ENCODE data around the gene IMPDH2.

DNA sequence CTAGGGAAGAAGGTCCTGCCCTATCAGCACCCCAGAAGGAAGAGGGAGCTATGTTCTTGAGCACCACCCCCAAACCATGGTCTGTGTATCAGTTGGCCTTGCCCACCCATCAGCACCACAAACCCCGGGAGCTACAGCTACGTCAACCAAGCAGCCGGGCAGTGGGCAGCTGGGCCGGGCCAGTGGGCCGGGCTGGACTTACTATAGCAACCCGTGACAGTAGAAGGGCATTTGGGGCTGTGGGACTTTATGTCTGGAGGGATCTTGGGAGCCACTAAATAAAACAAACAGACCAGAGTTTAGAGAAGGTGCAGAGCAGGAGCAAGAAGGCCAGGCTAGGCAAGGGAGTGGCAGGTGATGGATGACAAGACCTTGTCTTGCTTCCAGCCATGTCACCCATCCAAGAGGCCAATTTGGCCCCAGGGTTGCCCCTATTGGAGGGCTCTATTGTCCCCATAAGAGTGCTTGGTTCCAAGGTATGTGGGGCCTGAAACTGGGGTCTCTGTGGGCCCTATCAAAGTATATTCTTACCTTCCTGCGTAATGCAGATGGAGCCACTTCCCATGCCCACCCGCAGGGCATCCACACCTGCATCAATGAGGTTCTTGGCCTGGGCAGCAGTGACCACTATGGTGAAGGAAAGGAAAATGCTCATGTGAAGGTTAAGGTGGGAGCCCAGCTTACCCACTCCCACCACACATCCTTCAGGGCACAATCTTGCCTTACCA, 3.2 kb downstream of the IMPDH2 start:
- TF ChIP-seq ZNF302 (tag by site-specific recombination; IDR thresholded peaks at IDR 0.05; ENCODE audit: low read depth) (no peak), ZNF114 (tag by site-specific recombination; IDR thresholded peaks at IDR 0.05) (no peak), ZNF558 (tag by site-specific recombination; IDR thresholded peaks at IDR 0.05) (no peak), ZNF140 (tag by site-specific recombination; IDR thresholded peaks at IDR 0.05) (no peak), ZNF837 (tag by site-specific recombination; IDR thresholded peaks at IDR 0.05) (no peak), ZNF707 (tag by site-specific recombination; IDR thresholded peaks at IDR 0.05) (no peak), ZNF350 (tag by site-specific recombination; IDR thresholded peaks at IDR 0.05) (no peak), ZNF544 (tag by site-specific recombination; IDR thresholded peaks at IDR 0.05) (no peak)
- TF ChIP-seq, protein P1, sequence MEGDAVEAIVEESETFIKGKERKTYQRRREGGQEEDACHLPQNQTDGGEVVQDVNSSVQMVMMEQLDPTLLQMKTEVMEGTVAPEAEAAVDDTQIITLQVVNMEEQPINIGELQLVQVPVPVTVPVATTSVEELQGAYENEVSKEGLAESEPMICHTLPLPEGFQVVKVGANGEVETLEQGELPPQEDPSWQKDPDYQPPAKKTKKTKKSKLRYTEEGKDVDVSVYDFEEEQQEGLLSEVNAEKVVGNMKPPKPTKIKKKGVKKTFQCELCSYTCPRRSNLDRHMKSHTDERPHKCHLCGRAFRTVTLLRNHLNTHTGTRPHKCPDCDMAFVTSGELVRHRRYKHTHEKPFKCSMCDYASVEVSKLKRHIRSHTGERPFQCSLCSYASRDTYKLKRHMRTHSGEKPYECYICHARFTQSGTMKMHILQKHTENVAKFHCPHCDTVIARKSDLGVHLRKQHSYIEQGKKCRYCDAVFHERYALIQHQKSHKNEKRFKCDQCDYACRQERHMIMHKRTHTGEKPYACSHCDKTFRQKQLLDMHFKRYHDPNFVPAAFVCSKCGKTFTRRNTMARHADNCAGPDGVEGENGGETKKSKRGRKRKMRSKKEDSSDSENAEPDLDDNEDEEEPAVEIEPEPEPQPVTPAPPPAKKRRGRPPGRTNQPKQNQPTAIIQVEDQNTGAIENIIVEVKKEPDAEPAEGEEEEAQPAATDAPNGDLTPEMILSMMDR (tag by site-specific recombination; IDR thresholded peaks at IDR 0.05): no peak
- TF ChIP-seq, protein P2, sequence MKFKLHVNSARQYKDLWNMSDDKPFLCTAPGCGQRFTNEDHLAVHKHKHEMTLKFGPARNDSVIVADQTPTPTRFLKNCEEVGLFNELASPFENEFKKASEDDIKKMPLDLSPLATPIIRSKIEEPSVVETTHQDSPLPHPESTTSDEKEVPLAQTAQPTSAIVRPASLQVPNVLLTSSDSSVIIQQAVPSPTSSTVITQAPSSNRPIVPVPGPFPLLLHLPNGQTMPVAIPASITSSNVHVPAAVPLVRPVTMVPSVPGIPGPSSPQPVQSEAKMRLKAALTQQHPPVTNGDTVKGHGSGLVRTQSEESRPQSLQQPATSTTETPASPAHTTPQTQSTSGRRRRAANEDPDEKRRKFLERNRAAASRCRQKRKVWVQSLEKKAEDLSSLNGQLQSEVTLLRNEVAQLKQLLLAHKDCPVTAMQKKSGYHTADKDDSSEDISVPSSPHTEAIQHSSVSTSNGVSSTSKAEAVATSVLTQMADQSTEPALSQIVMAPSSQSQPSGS (tag by site-specific recombination; IDR thresholded peaks at IDR 0.05; ENCODE audit: low read depth): no peak

Data from HEK293 (cell line).